ENCODE data around the gene RPL37A. TPM values are rescaled to one million over a fixed set of nuclear protein-coding genes. Genes with fewer than 3 reads are reported as not detected.

Gene RPL37A
- total RNA-seq, 4 donors from 2014 or later: 1,065 to 1,506 (median 1,390) TPM

GRCh38 chr2:216540920-216541319 lies 42.3 kb downstream of the RPL37A start:
- no peaks in the 10 kb centered on the region for H3K27me3 ChIP-seq
- ATAC-seq (no peak), DNase-seq (no peak)
- TF ChIP-seq CTCF (IDR thresholded peaks at IDR 0.05 in 4 of 5, conservative IDR thresholded peaks at IDR 0.05 in 1 of 5): no peak
- TF ChIP-seq POLR2A (IDR thresholded peaks at IDR 0.05): no peak
- in situ Hi-C loops (cut with MboI; ENCODE audit: low sequenced_read_pairs in 4 of 4) (loop anchor here in 1 of 4 donors (25.0 kb wide), 1 partner anchor 1171 kb away; no protein-coding TSS in a partner anchor), intact Hi-C loops (cut with DNase I; ENCODE audit: low total_unique reads) (no loop called here)
- H3K27ac ChIP-seq: no peak overlapping the region
- H3K9me3 ChIP-seq: no peaks in the 10 kb centered on the region
- H3K4me3 ChIP-seq: no peak overlapping the region
- H3K4me1 ChIP-seq: peaks cover 4 to 12% of the 10 kb centered on the region in 2 donors
- no peaks in the 10 kb centered on the region for H3K36me3 ChIP-seq

GRCh38 chr2:216541505-216541904 lies 42.9 kb downstream of the RPL37A start:
- no peaks in the 10 kb centered on the region for H3K36me3 ChIP-seq
- intact Hi-C loops (cut with DNase I; ENCODE audit: low total_unique reads): no loop called here
- in situ Hi-C loops (cut with MboI; ENCODE audit: low sequenced_read_pairs in 4 of 4): loop anchor here in 1 of 4 donors (25.0 kb wide), 1 partner anchor 1171 kb away; no protein-coding TSS in a partner anchor
- peaks cover 4 to 7% of the 10 kb centered on the region in 2 donors for H3K4me1 ChIP-seq
- no peak overlapping the region for H3K4me3 ChIP-seq
- no peaks in the 10 kb centered on the region for H3K9me3 ChIP-seq
- no peak overlapping the region for H3K27ac ChIP-seq
- no peaks in the 10 kb centered on the region for H3K27me3 ChIP-seq
- ATAC-seq: peak; percentile 15 to 51
- DNase-seq: no peak
- TF ChIP-seq CTCF (IDR thresholded peaks at IDR 0.05 in 4 of 5, conservative IDR thresholded peaks at IDR 0.05 in 1 of 5): no peak
- no peak for TF ChIP-seq POLR2A (IDR thresholded peaks at IDR 0.05)

GRCh38 chr2:216545359-216545758 lies 46.7 kb downstream of the RPL37A start:
- Histone ChIP-seq H3K4me1 (peaks cover 0 to 11% of the 10 kb centered on the region in 2 donors), H3K4me3 (no peak overlapping the region), H3K27ac (no peak overlapping the region), H3K27me3 (no peaks in the 10 kb centered on the region), H3K9me3 (no peaks in the 10 kb centered on the region), H3K36me3 (no peaks in the 10 kb centered on the region)
- ATAC-seq (no peak), DNase-seq (no peak)
- in situ Hi-C loops (cut with MboI; ENCODE audit: low sequenced_read_pairs in 4 of 4) (loop anchor here in 1 of 4 donors (25.0 kb wide), 1 partner anchor 1167 kb away; no protein-coding TSS in a partner anchor), intact Hi-C loops (cut with DNase I; ENCODE audit: low total_unique reads) (no loop called here)
- TF ChIP-seq POLR2A (IDR thresholded peaks at IDR 0.05) (no peak), CTCF (IDR thresholded peaks at IDR 0.05 in 4 of 5, conservative IDR thresholded peaks at IDR 0.05 in 1 of 5) (no peak)

- in situ Hi-C loops (cut with MboI; ENCODE audit: low sequenced_read_pairs in 4 of 4) (loop anchor here in 1 of 4 donors (25.0 kb wide), 1 partner anchor 1166 kb away; no protein-coding TSS in a partner anchor), intact Hi-C loops (cut with DNase I; ENCODE audit: low total_unique reads) (no loop called here)
- TF ChIP-seq CTCF (IDR thresholded peaks at IDR 0.05 in 4 of 5, conservative IDR thresholded peaks at IDR 0.05 in 1 of 5) (no peak), POLR2A (IDR thresholded peaks at IDR 0.05) (no peak)
These were observed 47.6 kb downstream of the RPL37A start for GRCh38 chr2:216546241-216546640.

More at GRCh38 chr2:216546241-216546640, 47.6 kb downstream of the RPL37A start:
- Histone ChIP-seq H3K27ac (no peak overlapping the region), H3K4me1 (peaks cover 0 to 12% of the 10 kb centered on the region in 2 donors), H3K9me3 (no peaks in the 10 kb centered on the region), H3K4me3 (no peak overlapping the region), H3K27me3 (no peaks in the 10 kb centered on the region), H3K36me3 (no peaks in the 10 kb centered on the region)
- DNase-seq: no peak
- no peak for ATAC-seq
